HG03159 (cell line): ENCODE measurements around the gene NHSL2.
"Not testable (repeated sequence)": the region's sequence is repeated elsewhere in the genome, so short reads cannot be mapped to it uniquely, and the experiment has no call there.

Source experiments
- ATAC-seq: cut with Tn5 transposase; IDR thresholded peaks from one replicate; pipeline ENCODE4 v1.9.1; 2021; ENCODE audit warnings: mild to moderate bottlenecking, moderate library complexity; ENCODE audit not compliant: unreplicated experiment

NHSL2 gene

DNA sequence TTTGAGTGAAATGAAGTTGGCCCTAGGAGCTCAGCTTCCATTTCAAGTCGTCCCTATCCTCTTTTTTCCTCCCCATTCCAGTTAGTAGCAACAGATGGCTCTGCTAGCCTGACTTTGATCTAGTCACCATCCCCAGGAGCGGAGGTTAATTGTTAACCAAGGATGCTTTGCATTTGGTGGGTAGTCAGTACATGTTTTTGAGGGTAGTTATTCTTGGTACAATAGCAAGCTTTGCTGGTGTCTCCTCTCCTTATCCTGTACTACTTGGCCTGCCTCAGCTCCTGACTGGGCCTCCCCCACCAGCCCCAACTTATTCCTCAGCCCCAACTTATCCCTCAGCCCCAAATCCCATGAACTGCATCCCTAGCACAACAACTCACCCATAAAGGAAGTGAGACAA is 235.9 kb downstream of the NHSL2 start:
- ATAC-seq = no peak

DNA sequence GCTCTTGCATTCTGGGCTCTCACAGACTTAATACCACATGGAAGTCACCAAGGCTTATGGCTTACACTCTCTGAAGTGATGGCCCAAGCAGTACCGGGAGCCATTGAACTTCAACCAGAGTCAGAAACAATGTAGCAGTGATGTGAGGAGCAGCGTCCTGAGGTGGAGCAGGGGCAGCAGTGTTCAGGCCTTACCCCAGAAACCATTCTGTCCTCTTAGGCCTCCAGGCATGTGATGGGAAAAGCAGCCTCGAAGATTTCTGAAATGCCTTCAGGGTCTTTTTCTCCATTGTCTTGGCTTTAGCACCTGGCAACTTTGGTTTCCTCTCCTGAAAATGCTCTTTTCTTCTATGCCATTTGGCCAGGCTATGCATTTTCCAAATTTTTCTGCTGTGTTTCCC is 248.1 kb downstream of the NHSL2 start:
- ATAC-seq = no peak

DNA sequence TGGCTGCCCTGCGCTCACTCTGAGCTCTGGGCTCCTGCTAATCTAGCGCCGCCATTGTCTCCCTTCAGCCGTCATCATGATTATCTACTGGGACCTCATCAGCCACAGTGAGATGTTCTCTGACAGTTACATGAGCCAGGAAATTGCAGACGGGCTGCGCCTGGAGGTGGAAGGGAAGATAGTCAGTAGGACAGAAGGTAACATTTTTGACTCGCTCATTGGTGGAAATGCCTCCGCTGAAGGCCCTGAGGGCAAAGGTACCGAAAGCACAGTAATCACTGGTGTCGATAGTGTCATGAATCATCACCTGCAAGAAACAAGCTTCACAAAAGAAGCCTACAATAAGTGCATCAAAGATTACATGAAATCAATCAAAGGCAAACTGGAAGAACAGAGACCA is 249.1 kb downstream of the NHSL2 start:
- ATAC-seq = no peak

DNA sequence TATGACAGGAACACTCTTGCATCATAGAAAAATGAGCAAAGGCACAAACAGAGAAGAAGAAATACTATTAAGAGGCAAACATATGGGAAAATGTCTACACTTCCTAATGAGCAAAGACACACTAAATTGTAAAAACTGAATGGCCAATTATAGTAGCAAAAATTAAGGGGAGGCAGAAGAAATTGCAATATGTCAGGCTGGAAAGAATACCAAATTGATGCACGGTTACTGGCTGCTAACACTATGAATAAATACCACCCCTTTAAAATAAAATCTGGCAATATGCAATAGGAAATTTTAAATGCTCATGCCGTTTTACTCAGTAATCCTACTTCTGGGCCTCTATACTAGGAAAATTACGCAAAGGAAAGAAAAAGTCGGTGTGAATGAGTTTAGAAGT is 254.9 kb downstream of the NHSL2 start:
- ATAC-seq = no peak

DNA sequence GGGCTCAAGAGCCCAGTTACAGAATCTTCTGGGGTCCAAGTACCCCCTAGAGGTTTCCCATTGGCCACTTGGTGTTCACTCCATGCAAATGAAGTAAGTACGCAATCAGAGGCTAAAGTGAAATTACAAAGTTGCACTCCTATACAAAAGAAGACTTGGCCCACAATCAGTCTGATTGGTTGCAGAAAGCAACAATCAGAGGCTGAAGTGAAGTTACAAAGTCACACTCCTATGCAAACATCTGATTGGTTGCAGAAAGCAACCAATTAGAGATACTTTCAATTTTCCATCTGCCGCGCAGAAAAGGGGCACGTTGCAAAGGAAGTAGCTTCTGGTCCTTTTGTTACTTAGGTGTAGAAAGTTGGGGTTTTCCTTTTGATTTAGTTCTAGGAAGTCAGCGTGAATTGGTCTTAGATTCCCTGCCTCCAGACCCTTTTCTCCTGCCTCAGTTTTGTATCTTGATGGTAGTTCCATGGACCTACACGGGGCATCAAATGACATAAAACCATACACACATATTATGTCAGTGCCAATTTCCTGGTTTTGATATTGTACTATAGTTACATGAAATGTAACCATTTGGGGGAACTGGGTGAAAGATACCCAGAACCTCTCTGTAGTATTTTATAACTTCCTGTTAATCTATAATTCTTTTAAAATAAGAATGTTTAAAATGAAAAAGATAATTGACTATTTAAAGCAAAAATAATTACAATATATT is 258.5 kb downstream of the NHSL2 start:
- no peak for ATAC-seq

DNA sequence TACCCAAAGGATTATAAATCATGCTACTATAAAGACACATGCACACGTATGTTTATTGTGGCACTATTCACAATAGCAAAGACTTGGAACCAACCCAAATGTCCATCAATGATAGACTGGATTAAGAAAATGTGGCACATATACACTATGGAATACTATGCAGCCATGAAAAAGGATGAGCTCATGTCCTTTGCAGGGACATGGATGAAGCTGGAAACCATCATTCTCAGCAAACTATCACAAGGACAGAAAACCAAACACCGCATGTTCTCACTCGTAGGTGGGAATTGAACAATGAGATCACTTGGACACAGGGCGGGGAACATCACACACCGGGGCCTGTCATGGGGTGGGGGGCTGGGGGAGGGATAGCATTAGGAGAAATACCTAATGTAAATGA is 265.6 kb downstream of the NHSL2 start:
- not testable (repeated sequence) for ATAC-seq

DNA sequence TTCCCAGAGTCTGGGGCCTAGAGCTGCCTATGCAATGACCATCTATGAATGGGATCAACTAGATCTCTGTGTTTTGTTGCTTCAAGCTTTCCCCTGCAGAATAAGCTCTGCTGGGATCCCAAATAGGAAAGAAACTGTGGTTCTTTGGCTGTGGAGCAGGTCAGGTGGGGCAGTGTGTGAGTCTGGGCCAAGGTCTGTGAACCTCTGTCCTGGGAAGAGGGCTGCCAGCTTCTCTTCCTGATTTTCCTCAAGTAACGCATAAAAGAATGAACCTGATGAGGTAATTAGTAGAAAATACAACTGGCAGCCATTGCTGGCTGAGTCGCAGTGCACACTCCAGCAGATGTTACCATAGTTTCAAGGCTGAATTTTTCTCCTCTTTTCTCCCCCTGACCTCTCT is 266.3 kb downstream of the NHSL2 start:
- no peak for ATAC-seq

DNA sequence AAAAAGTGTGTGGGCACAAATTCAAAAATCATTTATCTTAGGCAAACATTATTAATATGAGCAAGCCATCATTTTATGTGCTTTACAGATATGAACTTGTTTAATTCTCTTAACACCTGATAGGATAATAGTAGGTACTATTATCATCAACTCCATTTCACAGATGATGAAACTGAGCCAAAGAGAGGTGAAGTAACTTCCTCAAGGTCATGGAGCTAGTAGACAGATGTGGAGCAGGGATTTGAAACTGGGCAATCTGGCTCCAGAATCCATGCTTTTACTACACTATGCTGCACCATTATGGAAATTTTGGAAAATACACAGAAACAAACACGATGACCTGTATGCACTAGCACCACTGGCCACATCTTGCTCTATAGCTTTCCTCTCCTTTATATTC is 269.9 kb downstream of the NHSL2 start:
- ATAC-seq = no peak

DNA sequence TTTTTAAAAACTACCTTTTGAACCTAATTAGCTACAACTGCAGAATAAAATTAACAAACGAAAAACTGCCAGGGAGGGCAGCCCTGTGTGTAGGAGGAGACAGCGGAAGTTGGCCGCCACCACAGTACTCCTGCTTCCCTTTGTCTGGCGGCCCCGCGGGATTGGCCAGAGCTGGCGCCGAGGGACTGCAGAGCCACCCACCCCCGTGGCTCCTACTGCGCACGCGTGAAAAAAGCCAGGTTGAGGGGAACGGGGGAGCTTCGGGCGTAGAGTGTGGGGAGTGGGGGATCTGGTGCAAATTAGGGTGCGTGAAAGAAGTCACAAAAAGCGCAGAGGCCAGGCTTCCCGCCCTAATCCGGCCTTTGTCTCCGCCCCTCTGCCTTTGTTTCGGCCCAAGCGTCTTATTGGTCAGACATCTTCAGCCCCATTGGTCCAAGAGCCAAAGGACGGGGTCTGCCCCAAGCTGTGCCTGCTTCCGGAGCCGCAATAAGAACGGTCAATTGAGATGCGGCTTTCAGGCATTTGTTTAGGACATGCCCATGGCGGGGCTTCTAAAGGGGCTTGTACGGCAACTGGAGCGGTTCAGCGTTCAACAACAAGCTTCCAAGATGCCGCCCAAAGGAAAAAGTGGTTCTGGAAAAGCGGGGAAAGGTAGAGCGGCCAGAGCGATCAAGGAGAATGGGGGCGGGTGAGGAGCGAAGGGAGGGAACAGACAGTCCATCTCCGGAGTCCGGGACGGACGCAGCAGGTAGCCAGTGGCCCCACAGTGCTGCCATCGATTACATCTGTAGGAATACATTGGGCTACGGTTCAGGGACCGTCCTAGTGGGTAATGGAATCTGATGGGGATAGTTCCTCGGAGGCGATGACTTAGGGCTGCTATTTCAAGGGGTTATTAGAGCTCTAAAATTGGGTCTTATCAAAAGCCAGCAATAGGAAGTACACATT is 270.8 kb downstream of the NHSL2 start, which contains the start of gene PIN4:
Gene PIN4 (plus strand): TSS at position 580 of the 948 bp plus-strand sequence. CDS start 29 bp downstream, at position 609.
- ATAC-seq = peak; percentile 97

DNA sequence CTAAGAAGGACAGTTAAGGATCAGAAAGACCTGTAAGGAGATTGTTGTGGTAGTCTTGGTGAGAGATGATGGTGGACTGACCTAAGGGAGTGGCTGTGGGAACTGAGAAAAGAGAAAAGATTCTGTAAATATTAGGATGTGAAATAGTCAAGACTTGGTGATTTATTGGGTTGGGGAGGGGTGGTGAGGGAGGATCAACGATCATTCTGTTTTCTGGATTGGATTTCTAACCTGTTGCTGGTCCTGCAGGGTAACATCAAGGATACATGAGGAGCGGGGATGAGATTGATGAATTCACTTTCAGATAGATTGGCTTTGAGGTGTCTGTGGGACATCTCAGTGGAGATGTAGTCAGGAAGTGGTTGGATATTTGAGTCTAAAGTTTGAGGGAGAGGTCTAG is 272.3 kb downstream of the NHSL2 start:
- ATAC-seq = no peak

DNA sequence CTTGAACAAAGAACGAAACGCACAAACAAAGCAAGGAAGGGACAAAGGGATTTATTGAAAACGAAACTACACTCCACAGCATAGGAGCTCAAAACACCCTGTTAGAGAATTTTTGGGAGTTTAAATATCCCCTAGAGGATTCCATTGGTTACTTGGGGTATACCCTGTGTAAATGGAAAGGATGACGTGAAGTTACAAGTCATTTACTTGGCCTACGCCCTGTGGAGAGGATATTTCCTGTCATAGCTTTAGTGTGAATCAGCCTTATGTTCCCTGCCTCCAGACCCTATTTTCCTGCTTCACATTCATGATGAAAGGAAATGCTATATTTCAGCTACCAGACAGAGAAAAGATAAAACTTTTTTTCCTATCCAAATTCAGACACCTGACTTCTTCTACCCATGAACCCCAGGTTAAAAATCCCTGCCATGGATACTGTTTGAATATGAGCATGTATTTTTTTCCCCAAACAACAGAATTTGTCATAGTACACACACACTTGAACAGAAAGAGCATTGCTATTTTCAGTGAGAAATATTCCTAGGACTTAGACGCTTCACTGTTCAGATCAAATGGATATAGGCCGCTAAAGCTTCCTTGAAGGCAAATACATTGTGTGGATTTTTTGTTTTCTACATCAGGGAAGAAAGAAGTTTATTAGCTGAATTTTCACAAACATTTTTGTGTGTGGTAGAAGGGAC is 291.3 kb downstream of the NHSL2 start:
- ATAC-seq = no peak
